ENCODE results near the gene DPF3. TPM values are rescaled to one million over a fixed set of nuclear protein-coding genes. Genes with fewer than 3 reads are reported as not detected.

DPF3 gene
- total and polyA plus RNA-seq, 9 of the 15 experiments (the other 6 are each of a cell fraction or from before 2014, with no cell fraction given): 0.21 to 4.9 (median 1.2) TPM

DNA sequence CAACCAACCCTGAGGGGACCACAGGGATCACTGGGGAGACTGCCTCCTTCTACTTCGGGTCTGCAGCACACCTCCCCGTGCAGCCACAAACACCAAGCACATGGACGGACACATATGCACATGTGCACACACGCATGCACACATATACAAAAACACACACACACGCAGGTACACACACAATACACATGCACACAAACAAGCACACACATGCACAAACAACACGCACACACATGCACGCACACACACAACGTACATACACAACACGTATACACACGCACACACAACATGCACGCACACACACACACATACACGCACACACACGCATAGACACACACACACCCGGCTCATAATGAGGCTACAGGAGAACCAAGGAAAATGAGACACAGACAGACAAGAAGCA lies 203.6 kb downstream of the DPF3 start:
- no peak overlapping the region for H3K27ac ChIP-seq (ENCODE audit: extremely low read depth, low read depth, low read length)
- H4K20me1 ChIP-seq (replicated peaks; ENCODE audit: control insufficient read depth, insufficient read depth, low read length): no peaks in the 10 kb centered on the region
- in situ Hi-C loops (cut with MboI) (no loop called here), intact Hi-C loops (cut with micrococcal nuclease) (no loop called here)
- POLR2A ChIA-PET: no interaction called here
- H3K4me1 ChIP-seq (replicated peaks in 1 of 2; ENCODE audit: control insufficient read depth in 2 of 2, insufficient read depth in 2 of 2, low read length in 2 of 2): no peaks in the 10 kb centered on the region
- CTCF ChIA-PET (ENCODE audit: low intra/inter-chr PET ratio): no interaction called here
- no peaks in the 10 kb centered on the region for H3K9me3 ChIP-seq (replicated peaks; ENCODE audit: control insufficient read depth, insufficient read depth, low read depth, low read length)
- FAIRE-seq (no peak), ATAC-seq (no peak), DNase-seq (ENCODE audit: extremely low read depth in 1 of 4, low spot score in 3 of 4) (no peak)
- no peak overlapping the region for H3K4me2 ChIP-seq (ENCODE audit: insufficient read depth, low read length)
- H3K4me3 ChIP-seq: no peak overlapping the region
- no peaks in the 10 kb centered on the region for H3K9me1 ChIP-seq (ENCODE audit: control insufficient read depth, insufficient read depth, low read length)
- H3K79me2 ChIP-seq (ENCODE audit: control insufficient read depth, insufficient read depth, low read length): no peaks in the 10 kb centered on the region
- no TSS peak for BruUV-seq (replicated peaks)
- TF ChIP-seq RBM39 (optimal IDR thresholded peaks at IDR 0.05; ENCODE audit: low read depth, low read length): no peak
- no peak for TF ChIP-seq RFX5 (IDR thresholded peaks at IDR 0.05; ENCODE audit: low read depth, low read length)
- TF ChIP-seq, protein P1, sequence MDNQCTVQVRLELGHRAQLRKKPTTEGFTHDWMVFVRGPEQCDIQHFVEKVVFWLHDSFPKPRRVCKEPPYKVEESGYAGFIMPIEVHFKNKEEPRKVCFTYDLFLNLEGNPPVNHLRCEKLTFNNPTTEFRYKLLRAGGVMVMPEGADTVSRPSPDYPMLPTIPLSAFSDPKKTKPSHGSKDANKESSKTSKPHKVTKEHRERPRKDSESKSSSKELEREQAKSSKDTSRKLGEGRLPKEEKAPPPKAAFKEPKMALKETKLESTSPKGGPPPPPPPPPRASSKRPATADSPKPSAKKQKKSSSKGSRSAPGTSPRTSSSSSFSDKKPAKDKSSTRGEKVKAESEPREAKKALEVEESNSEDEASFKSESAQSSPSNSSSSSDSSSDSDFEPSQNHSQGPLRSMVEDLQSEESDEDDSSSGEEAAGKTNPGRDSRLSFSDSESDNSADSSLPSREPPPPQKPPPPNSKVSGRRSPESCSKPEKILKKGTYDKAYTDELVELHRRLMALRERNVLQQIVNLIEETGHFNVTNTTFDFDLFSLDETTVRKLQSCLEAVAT (IDR thresholded peaks at IDR 0.05): no peak
- TF ChIP-seq ZNF431 (CRISPR knock-in tag; IDR thresholded peaks at IDR 0.05): no peak
- no peak for TF ChIP-seq GATA2 (CRISPR knock-in tag; IDR thresholded peaks at IDR 0.05)
- no peak for TF ChIP-seq ZNF133 (CRISPR knock-in tag; IDR thresholded peaks at IDR 0.05)
- TF ChIP-seq, protein P2, sequence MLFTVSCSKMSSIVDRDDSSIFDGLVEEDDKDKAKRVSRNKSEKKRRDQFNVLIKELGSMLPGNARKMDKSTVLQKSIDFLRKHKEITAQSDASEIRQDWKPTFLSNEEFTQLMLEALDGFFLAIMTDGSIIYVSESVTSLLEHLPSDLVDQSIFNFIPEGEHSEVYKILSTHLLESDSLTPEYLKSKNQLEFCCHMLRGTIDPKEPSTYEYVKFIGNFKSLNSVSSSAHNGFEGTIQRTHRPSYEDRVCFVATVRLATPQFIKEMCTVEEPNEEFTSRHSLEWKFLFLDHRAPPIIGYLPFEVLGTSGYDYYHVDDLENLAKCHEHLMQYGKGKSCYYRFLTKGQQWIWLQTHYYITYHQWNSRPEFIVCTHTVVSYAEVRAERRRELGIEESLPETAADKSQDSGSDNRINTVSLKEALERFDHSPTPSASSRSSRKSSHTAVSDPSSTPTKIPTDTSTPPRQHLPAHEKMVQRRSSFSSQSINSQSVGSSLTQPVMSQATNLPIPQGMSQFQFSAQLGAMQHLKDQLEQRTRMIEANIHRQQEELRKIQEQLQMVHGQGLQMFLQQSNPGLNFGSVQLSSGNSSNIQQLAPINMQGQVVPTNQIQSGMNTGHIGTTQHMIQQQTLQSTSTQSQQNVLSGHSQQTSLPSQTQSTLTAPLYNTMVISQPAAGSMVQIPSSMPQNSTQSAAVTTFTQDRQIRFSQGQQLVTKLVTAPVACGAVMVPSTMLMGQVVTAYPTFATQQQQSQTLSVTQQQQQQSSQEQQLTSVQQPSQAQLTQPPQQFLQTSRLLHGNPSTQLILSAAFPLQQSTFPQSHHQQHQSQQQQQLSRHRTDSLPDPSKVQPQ (CRISPR knock-in tag; IDR thresholded peaks at IDR 0.05; ENCODE audit: borderline replicate concordance): no peak
- H3K27me3 ChIP-seq (ENCODE audit: control insufficient read depth in 2 of 2, insufficient read depth in 2 of 2, low read length in 2 of 2): no peaks in the 10 kb centered on the region; a peak in 1 of 5 replicates
- WGBS (ENCODE audit: insufficient coverage, low coverage, missing lambda C conversion rate): 67% methylated on average over 9 of the region's 14 CpGs
- no peak overlapping the region for H2AFZ ChIP-seq (ENCODE audit: low read depth, low read length)
- no peaks in the 10 kb centered on the region for H3K36me3 ChIP-seq (ENCODE audit: control insufficient read depth, insufficient read depth, low read length)
- H3K9ac ChIP-seq (ENCODE audit: insufficient read depth in 1 of 2, low read depth in 2 of 2, low read length in 2 of 2): no peak overlapping the region

Data from K562 (cell line).